Activated T-cell treated with anti-CD3 and anti-CD28 coated beads for 24 hours (primary cell): ENCODE measurements around the gene ZBTB5.
A peak's percentile ranks its signal among the peaks of the same experiment; 100 is the strongest.
"Not testable (repeated sequence)": the region's sequence is repeated elsewhere in the genome, so short reads cannot be mapped to it uniquely, and the experiment has no call there.

Experiments used
- DNase-seq: peaks from one replicate; pipeline ENCODE4 v3.0.0-alpha.2; 2020; ENCODE audit warnings: low read depth

Gene ZBTB5, protein sequence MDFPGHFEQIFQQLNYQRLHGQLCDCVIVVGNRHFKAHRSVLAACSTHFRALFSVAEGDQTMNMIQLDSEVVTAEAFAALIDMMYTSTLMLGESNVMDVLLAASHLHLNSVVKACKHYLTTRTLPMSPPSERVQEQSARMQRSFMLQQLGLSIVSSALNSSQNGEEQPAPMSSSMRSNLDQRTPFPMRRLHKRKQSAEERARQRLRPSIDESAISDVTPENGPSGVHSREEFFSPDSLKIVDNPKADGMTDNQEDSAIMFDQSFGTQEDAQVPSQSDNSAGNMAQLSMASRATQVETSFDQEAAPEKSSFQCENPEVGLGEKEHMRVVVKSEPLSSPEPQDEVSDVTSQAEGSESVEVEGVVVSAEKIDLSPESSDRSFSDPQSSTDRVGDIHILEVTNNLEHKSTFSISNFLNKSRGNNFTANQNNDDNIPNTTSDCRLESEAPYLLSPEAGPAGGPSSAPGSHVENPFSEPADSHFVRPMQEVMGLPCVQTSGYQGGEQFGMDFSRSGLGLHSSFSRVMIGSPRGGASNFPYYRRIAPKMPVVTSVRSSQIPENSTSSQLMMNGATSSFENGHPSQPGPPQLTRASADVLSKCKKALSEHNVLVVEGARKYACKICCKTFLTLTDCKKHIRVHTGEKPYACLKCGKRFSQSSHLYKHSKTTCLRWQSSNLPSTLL

DNA sequence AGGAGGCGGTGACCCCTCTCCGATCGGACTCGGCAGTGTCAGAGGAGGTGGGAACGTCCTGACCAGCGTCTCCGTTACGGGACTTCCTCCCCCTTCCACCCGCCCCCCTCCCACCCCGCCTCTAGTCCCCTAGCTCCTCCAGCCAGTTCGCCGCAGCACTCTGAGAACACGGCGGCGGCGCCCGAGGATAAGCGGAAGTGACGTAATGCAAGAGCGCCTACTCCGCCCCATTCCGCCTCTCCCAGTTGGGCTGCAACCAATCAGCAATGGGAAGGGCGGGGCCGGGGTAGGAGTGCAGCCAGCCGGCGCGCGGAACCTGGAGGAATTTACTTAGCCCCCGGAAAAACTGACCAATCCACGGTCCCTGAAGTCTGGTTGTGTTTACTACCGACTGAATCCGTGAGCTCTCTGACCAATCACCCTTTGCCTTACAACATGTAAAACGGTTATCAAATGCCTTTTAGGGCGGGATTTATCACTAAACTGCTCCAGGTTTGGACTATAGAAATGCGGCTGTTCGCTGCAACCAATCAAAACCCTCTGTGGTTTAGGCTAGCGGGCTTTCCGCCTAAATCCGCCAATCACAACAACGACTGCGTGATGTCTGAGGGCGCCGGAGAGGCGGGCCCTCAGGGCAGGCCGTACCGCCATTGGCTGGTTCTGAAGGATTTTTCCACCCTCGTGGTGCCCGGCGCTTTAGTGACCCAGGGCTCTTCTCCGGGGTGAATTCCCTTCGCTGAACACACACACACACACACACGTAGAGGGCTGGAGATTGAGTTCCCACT lies at the start of gene ZBTB5:
ZBTB5 (minus strand) TSS at position 202 of the 788 bp plus-strand sequence. CDS start 22,899 bp downstream, outside the sequence.
- peak; percentile 98 for DNase-seq

DNA sequence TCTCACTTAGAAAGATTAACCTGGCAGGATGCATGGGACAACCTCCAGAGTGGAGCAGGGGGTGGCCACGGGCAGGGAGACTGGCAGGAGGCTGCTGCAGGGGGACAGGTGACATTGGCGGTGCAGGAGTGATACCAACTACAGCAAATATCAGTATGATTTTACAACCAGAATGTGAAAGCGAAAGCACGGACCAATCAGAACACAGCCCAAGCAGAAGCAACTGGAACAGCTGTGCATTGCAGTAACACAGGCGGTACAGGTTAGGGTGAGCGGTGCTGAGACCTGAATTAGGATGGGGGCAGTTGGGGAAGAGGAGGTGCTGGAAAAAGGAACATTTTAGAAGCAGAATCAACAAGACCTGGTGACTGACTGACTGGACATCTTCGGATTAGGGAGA lies 49.7 kb upstream of the ZBTB5 start:
- no peak for DNase-seq

DNA sequence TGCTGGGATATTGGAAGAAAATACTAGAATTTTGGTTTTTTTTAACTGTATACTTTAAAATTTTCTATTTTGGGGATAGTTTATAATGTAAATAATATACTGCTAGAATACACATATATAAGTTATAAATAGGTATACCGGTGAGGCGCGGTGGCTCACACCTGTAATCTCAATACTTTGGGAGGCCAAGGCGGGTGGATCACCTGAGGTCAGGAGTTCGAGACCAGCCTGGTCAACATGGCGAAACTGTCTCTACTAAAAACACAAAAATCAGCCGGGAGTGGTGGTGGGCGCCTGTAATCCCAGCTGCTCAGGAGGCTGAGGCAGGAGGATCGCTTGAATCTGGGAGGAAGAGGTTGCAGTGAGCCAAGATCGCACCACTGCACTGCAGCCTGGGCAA lies 49.2 kb upstream of the ZBTB5 start:
- DNase-seq, result not testable (repeated sequence)

DNA sequence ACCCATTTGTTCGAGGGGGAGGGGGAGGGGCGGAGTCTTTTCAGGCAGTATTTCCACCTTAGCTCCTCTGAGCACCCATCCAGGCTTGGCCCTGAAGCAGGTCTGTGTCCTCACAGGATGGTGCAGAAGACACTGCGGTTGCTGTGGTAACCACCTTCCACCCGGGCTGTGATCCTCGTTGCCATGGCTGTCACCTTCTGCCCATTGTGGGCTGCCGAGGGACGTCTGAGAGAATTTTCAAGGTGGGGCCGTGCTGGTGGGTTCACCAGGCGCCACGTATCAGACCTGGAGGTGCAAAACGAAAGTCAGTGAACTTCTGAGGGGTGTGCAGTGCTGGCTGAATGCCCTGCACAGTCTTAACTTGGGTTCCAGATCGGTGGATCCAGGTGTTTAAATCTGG lies 47.2 kb upstream of the ZBTB5 start:
- no peak for DNase-seq

DNA sequence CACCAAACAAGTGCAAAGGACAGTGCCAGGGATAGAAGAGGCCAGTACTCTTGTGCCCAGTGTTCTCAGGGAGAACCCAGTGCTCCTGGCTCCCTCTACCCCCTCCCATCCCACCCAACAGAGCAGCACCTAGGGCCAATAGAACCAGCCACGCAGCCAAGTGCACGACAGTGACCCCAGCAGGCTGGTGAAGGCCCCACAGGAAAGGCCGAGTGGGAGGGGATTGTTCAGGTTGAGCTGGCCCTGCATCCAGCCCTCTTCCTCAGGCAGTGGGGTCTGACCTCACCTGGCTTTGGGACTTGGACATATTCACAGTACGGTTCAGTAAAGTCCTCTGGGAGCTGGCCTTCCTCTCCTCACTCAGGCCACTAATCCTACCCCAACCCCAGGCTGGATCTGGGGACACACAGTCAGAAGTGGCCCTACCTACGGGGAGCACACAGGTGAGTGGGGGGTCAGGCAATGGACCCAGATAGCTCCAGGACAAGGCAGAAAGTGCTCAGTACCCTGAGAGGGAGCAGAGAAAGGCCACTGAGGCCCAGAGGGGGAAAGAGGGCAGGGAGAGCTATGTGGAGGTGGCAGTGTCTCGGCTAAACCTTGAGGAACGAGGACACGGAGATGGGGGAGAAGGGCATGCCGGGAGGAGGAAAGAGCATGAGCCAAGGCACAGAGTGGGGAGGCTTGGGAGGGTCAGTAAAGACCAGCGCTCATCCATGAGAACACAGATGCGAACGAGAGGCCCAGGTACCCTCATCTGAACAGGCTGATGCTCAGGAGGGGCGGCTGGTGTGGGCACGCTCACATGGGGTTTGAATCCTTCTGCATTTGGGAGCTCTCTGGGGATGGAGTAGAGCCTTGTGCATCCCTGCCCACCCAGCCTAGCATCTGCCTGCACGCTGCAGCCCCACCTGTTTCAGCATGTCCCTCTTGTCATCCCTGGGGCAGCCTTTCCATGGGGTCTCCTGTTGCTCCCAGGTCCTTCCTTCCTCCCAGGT lies 46.1 kb upstream of the ZBTB5 start:
- DNase-seq, result no peak

DNA sequence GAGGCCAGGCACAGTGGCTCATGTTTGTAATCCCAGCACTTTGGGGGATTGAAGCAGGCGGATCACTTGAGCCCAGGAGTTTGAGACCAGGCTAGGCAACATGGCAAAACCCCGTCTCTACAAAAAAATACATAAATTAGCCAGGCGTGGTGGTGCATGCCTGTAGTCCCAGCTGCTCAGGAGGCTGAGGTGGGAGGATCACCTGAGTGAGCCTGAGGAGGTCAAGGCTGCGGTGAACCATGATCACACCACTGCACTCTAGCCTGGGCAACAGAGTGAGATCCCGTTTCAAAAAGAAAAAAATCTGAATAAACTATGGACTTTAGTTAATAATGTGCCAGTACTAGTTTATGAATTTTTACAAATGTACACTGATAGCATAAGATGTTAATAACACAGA lies 44.8 kb upstream of the ZBTB5 start:
- DNase-seq, result not testable (repeated sequence)

DNA sequence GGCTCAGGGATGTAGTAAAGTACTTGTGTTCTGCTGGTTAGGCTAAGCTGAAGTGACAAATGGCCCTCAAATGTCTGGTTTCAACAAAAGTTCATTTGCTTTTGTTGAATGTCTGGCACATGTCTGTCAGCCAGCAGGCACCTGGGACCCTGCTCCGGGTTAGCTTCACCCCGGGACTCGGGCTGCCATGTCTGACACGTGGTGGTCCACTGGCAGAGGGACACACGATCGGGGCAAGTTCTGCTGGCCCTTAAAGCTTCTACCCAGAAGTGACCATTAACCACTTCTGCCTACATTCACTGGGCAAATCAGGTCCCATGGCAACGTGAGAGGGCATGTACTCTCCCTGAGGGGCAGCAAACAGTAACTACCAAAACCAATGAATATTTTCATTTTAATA lies 44.3 kb upstream of the ZBTB5 start:
- no peak for DNase-seq

DNA sequence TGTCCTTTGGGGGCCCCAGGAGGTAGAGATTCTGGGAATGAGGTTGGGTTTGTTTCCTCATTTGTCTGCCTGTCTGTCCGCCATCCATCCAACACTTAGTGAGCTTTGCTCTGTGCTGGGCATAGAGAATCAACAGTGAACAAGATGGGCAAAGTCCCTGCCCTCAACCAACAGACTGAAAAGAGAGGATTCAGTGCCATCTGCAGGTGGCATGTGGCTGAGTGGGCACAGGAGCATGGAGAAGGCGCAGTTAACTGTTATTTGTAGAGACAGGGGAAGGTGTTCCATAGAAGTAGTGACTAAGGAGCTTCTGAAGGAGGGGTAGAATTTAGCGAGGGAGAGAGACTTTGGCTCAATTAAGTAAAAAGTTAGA lies 43.6 kb upstream of the ZBTB5 start:
- DNase-seq, result no peak

DNA sequence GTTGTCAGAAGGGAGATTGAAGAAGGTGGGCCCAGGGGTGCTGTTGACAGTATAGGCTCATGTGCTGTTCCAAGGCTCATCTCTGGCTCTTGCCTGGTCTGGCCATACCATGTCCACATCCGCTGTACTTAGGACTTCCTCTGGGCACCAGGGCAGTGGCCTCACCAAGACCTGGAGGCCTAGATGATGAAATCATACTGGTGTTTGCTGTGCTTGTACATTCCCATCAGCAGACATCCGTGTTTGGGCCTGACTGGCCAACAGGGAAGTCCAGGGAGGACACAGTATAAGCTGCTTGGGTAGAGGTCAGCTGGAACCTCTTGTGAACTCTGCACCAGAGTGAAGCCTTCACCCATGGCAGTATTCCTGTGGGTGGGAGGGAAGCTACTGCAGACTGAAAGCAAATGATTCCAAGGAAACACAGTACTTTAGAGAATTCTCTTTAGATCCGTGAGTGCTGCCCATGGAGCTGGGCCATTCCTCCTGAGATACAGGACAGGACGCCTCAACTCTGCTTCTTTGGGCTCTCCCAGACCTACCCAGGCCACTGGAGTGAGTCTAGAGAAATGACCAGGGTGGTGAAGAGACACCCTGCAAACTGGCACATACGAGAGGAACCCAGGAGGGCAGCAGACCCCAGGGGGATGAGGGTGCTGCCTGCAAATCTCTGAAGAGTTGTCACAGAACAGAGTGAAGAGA lies 43.0 kb upstream of the ZBTB5 start:
- no peak for DNase-seq

DNA sequence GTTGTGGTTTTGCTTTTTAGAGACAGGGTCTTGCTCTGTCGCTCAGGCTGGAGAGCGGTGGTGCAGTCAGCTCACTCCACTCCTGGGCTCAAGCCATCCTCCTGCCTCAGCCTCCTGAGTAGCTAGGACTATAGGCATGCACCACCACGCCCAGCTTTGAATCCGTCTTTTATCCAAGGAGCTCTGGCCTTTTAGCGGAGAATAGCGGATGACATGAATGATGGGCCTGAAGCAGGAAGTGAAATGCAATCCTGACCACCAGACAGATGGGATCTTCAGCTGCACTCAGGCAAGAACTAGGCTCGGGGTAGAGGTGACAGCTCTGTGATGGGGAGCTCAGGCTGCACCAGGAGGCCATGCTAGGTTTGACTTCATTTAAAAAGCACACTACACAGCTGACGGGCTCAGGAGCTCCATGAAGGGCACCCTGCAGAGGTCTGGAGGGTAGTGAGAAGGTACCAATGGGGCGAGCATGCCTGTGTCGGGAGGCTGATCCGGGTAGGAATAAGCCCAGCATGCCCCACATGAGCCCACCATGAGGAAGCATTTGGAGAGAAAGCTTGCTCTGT lies 42.4 kb upstream of the ZBTB5 start:
- no peak for DNase-seq

DNA sequence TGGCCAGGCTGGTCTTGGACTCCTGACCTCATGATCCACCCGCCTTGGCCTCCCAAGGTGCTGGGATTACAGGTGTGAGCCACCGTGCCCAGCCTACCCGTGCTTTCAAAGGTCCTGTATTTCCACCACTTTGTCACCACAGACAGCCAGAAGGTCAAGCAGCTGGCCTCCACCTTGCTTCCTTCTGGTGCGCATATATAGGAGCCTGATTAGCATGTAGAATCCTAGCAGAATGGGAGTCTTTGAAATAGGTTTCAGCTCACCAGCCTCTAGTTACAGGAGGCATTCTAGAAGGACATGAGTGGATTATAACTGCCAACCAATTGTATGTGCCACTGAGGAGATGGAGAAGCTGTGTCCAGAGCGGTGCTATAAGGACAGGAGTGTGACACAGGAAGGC lies 39.4 kb upstream of the ZBTB5 start:
- DNase-seq, result no peak

DNA sequence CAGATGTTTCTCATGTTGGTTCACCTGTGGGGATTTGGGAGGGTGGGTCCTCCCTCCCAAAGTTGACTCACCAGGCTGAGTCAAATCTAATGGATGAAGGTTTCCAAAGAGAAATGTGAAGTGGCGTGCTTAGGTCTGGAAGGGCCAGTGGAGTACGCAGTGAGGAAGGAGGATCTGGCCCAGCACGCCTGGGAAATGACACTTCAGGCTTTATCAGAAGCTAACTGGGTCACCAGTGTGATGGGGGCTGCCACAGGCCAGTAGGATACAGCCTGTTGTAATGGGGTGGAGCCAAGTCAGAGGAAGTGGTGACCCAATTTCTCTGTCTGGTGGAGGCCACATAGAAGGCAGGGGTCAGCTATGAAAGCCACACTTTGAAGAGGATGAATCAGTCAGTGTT lies 38.5 kb upstream of the ZBTB5 start:
- DNase-seq, result no peak

DNA sequence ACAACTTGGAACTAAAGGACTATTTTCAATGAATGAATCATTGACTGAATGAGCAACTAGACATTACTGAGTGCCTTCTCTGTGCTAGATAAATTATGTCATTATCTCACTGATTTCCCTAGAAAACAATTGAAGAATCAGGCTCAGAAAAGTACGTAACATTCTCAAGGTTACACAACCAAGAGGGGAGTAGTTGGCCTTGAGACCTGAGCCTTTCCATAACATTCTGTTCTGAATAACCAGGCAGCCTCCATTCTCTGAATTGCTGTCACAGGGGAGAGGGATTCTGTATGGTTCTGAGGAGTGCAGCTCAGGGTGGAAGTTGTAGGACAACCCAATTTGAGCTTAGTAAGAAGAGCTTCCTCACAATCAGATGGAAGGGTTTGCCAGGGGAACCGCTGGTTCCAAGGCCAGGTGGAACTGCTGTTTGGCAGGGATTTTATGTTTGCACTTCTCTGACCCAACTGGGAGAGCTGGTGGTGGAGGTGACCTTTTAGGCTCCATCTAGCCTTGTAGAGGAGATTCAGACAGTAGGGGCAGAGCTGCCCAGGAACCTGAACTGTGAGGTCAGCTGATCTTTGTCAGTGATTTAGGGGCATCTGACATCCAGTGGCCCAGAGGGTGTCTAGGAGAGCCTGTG lies 36.8 kb upstream of the ZBTB5 start:
- DNase-seq, result no peak

DNA sequence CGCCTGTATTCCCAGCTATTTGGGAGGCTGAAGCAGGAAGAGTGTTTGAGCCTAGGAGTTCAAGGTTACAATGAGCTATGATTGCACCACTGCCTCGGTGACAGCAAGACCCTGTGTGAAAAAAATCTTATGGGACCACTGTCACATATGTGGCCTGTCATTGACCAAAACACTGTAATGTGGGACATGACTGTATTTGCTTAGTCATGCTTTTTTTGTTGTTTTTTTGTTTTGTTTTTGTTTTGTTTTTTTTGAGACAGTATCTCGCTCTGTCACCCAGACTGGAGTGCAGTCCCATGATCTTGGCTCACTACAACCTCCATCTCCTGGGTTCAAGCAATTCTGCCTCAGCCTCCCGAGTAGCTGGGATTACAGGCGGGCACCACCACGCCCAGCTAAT lies 34.0 kb upstream of the ZBTB5 start:
- no peak for DNase-seq

DNA sequence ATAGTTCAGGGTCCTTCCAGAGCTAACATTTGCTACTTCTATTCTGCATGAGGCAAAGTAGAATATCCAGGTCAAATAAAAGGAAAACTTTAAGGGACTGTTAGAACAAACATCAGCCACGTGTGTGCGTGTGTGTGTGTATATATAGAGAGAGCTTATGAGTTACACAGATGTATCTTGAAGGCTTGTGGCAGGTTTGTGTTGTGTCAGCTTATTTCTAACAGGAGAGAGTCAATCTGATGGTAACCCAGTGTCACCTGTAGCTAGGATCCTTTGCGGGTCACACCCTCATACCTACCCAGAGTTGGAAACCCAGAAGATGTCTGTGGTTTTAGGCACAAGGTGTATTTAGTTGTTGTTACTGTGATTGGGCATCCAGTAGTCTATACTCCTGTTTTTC lies 33.2 kb upstream of the ZBTB5 start:
- no peak for DNase-seq

DNA sequence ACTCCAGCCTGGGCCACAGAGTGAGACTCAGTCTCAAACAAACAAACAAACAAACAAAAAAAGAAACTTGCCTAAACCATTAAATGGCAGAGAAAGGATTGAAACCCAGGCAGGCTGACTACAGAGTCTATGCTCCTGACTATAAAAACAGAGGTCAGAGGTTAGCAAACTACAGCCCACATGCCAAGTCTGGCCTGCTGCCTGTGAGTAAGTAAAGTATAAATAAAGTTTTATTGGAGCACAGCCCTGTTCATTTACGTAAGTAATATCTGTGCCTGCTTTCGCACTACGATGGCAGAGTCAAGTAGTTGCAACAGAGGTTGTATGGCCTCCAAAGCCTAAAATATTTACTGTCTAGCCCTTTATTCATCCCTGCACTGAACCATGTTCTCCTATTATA lies 32.1 kb upstream of the ZBTB5 start:
- no peak for DNase-seq

DNA sequence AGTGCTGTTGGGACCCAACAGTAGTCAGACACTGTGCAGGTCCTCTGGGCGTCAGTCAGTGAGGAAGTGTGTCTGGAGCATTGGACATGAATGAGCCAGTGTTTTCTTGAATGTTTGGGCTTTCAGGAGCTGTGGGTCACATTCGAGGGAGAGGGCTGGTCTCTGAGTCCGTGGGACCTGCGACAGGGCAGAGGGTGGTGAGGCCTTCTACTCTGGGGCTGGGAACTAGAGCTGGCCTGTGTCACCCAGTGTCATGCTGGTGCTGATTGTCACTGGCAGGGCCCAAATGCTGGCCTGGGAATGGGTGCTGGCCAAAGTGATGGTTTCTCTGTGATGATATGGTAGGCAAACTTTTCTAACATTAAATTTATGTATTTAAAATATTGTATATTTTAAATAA lies 30.8 kb upstream of the ZBTB5 start:
- no peak for DNase-seq

DNA sequence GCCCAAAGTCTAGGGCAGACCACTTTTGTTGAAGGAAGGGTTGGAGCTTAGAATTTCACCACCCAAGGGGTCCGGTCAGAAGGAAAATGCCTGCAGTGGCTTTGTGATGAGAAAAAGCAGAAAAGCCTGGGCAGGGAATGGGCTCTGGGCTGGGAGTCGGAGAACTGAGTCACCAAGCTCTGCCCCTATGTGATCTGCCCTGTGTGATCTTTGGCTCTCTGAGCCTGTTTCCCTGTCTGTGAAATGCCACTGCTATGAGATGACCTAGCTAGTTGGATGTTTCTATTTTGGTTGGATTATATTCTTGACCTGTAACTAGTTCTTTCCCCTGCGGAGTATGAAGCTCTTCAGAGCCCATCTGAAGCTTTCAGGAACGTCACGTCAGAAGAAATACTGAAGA lies 30.3 kb upstream of the ZBTB5 start:
- no peak for DNase-seq

DNA sequence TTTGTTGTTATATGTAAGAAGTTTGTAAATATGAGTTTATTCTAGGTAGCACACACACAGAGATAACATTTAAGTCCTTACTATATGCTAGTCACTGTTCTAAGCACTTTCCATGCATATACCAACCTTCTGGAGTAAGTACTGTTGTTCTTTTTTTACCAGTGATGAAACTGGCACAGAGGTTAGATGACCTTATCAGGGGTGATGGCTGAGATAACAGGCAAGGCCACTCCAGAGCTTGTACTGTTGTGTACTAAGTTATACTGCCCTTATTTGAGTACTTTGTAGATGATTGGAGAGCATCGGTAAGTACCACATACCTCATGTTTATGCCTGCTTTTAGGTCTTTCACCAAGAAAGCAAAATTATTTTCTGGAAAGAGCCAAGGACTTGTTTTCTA lies 26.7 kb upstream of the ZBTB5 start:
- no peak for DNase-seq
